Body of pancreas (tissue), 4 donors: Measurements from ENCODE around the gene ZNF175.

Source experiments
- POLR2A ChIP-seq, 3 donors: fragments of 450-650 bp; IDR thresholded peaks; one replicate each; pipeline ENCODE4 v1.6.1; 2016; ENCODE audit warnings: antibody characterized with exemption in 3 of 3, mild to moderate bottlenecking in 2 of 3
- TF ChIP-seq, protein P1 (sequence below), 7 experiments: fragments of 450-650 bp in 4 of 7; fragments of 200-600 bp in 3 of 7; sonication (generic) in 3 of 7; IDR thresholded peaks; one replicate each; pipeline ENCODE4 v1.5.1; 2016 to 2019; ENCODE audit warnings: antibody characterized with exemption in 7 of 7

DNA sequence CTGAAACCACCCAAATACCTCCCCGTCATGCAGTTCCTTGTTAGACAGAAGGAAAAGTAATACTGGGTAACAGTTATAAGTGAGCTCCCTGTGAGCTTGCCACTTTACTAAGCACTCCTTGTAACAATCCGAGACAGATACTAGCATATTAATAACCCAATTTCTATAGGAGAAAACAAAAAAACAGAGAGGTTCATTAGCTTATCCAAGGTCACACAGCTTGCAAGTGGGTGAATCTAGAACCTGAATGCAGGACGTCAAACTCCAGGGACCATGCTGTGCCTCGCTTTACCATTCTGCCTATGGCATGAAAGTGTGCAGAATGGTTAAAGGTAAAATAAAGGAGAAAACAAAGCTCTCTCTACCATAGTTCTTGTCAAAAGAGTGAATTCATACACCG lies 43.7 kb downstream of the ZNF175 start:
- TF ChIP-seq, protein P1, sequence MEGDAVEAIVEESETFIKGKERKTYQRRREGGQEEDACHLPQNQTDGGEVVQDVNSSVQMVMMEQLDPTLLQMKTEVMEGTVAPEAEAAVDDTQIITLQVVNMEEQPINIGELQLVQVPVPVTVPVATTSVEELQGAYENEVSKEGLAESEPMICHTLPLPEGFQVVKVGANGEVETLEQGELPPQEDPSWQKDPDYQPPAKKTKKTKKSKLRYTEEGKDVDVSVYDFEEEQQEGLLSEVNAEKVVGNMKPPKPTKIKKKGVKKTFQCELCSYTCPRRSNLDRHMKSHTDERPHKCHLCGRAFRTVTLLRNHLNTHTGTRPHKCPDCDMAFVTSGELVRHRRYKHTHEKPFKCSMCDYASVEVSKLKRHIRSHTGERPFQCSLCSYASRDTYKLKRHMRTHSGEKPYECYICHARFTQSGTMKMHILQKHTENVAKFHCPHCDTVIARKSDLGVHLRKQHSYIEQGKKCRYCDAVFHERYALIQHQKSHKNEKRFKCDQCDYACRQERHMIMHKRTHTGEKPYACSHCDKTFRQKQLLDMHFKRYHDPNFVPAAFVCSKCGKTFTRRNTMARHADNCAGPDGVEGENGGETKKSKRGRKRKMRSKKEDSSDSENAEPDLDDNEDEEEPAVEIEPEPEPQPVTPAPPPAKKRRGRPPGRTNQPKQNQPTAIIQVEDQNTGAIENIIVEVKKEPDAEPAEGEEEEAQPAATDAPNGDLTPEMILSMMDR (IDR thresholded peaks at IDR 0.05) = no peak
- no peak for TF ChIP-seq POLR2A (IDR thresholded peaks at IDR 0.05)
